Fibroblast of skin of scalp (primary cell): ENCODE measurements around the gene PTH1R.

Source experiments
- DNase-seq: peaks from one replicate; pipeline ENCODE4 v3.0.0-alpha.2; 2013

PTH1R gene

GRCh38 chr3:46930945-46931403, 53.5 kb downstream of the PTH1R start:
- no peak for DNase-seq

GRCh38 chr3:46931631-46932331, 54.3 kb downstream of the PTH1R start:
- no peak for DNase-seq

GRCh38 chr3:46932455-46933225, 55.1 kb downstream of the PTH1R start:
- no peak for DNase-seq

- DNase-seq, result no peak
Measured at GRCh38 chr3:46933261-46933660, 55.7 kb downstream of the PTH1R start.

GRCh38 chr3:46934072-46934471, 56.6 kb downstream of the PTH1R start:
- DNase-seq, result no peak

GRCh38 chr3:46934498-46935167, 57.1 kb downstream of the PTH1R start:
- no peak for DNase-seq

- DNase-seq, result peak; percentile 97
Measured at GRCh38 chr3:46935168-46935858, 57.8 kb downstream of the PTH1R start.

GRCh38 chr3:46935989-46936558, 58.6 kb downstream of the PTH1R start:
- DNase-seq, result no peak

GRCh38 chr3:46936733-46937250, 59.3 kb downstream of the PTH1R start:
- no peak for DNase-seq

GRCh38 chr3:46938118-46938517, 60.6 kb downstream of the PTH1R start:
- no peak for DNase-seq

GRCh38 chr3:46939578-46940445, 62.3 kb downstream of the PTH1R start:
- no peak for DNase-seq

- DNase-seq, result no peak
Measured at GRCh38 chr3:46942076-46942475, 64.6 kb downstream of the PTH1R start.

- no peak for DNase-seq
Measured at GRCh38 chr3:46942481-46943236, 65.1 kb downstream of the PTH1R start.

GRCh38 chr3:46943237-46944187, 66.0 kb downstream of the PTH1R start:
- DNase-seq, result no peak

- DNase-seq, result no peak
Measured at GRCh38 chr3:46944191-46944590, 66.7 kb downstream of the PTH1R start.

- no peak for DNase-seq
Measured at GRCh38 chr3:46946416-46946815, 68.9 kb downstream of the PTH1R start.

GRCh38 chr3:46946856-46947545, 69.5 kb downstream of the PTH1R start:
- no peak for DNase-seq

- no peak for DNase-seq
Measured at GRCh38 chr3:46947546-46947901, 70.0 kb downstream of the PTH1R start.
